HepG2 (cell line): ENCODE data around the gene TM4SF18. TPM values are rescaled to one million over a fixed set of nuclear protein-coding genes. Genes with fewer than 3 reads are reported as not detected.
A peak's percentile ranks its signal among the peaks of the same experiment; 100 is the strongest.

Experiments
- ATAC-seq: fragments of 200-7000 bp; cut with Tn5 transposase; 3 replicates; pipeline ENCODE4 v1.9.1; 2020; ENCODE audit warnings: mild to moderate bottlenecking, moderate library complexity
- BruUV-seq: library from RNA; stranded (reverse); fragments of 400-500 nt; replicated peaks from 2 replicates; lab custom pipeline; 2021; lab: Mats Ljungman, UMichigan
- CTCF ChIA-PET: fragments of 300-600 bp; formaldehyde crosslinking; extraction: SDS; loops from one replicate; lab custom pipeline; 2021; ENCODE audit warnings: low total read pairs, inconsistent platforms, low intra/inter-chr PET ratio; lab: Yijun Ruan, JAX
- POLR2A ChIA-PET: fragments of 350-600 bp; sonication (Branson Sonifier 250); formaldehyde crosslinking; loops from one replicate; lab custom pipeline; 2020; ENCODE audit warnings: antibody characterized with exemption, inconsistent platforms; lab: Yijun Ruan, JAX
- DNase-seq: peaks from one replicate; pipeline ENCODE4 v3.0.0-alpha.2; 2015; ENCODE audit warnings: low spot score
- FAIRE-seq: peaks from 3 replicates; lab custom pipeline; 2011; peaks lifted over from hg19 to GRCh38; lab: Jason Lieb, UNC
- H2AFZ ChIP-seq: one replicate; pipeline ENCODE4 v1.6.1; 2011; ENCODE audit warnings: low read length, inconsistent platforms
- H3K27ac ChIP-seq: fragments of 300-600 bp; 3 replicates; pipeline ENCODE4 v1.8.0; 2011; ENCODE audit warnings: mixed run types, mild to moderate bottlenecking, mixed read lengths, low read length, inconsistent platforms; ENCODE audit not compliant: insufficient read depth; ENCODE audit errors: extremely low read length
- H3K27me3 ChIP-seq, 2 experiments: fragments of 200-600 bp in 1 of 2; 2 replicates in 1 of 2; 3 replicates in 1 of 2; pipeline versions ENCODE4 v1.6.0 to v1.8.0; 2011; ENCODE audit warnings: low read length in 2 of 2, mild to moderate bottlenecking in 2 of 2, moderate library complexity in 2 of 2, inconsistent platforms in 1 of 2; ENCODE audit not compliant: insufficient read depth in 2 of 2, control insufficient read depth in 1 of 2
- H3K36me3 ChIP-seq, 2 experiments: fragments of 200-600 bp in 1 of 2; replicated peaks in 1 of 2; 2 replicates in 1 of 2; 3 replicates in 1 of 2; pipeline versions ENCODE4 v1.5.1 to v1.8.0; 2011; ENCODE audit warnings: low read length in 2 of 2, inconsistent platforms in 1 of 2; ENCODE audit not compliant: insufficient read depth in 2 of 2, control insufficient read depth in 1 of 2
- H3K4me1 ChIP-seq: 2 replicates; pipeline ENCODE4 v1.5.1; 2012; ENCODE audit warnings: low read length, inconsistent platforms; ENCODE audit not compliant: insufficient read depth
- H3K4me2 ChIP-seq: 2 replicates; pipeline ENCODE4 v1.6.0; 2011; ENCODE audit warnings: low read depth, low read length, inconsistent platforms
- H3K4me3 ChIP-seq, 3 experiments: fragments of 200-600 bp in 1 of 3; sonication (generic), shearing (Covaris generic) in 1 of 3; replicated peaks in 1 of 3; 2 replicates each; pipeline ENCODE4 v1.5.1; 2011 to 2016; ENCODE audit warnings: low read length in 3 of 3, inconsistent platforms in 2 of 3, low read depth in 2 of 3, mild to moderate bottlenecking in 2 of 3, control low read depth in 1 of 3, mixed read lengths in 1 of 3; ENCODE audit not compliant: insufficient read depth in 1 of 3
- H3K79me2 ChIP-seq: one replicate; pipeline ENCODE4 v1.6.1; 2011; ENCODE audit warnings: low read length, inconsistent platforms; ENCODE audit not compliant: insufficient read depth
- H3K9ac ChIP-seq: 2 replicates; pipeline ENCODE4 v1.6.0; 2011; ENCODE audit warnings: mild to moderate bottlenecking, low read depth, low read length, inconsistent platforms; ENCODE audit not compliant: insufficient read depth
- H3K9me3 ChIP-seq: 2 replicates; pipeline ENCODE4 v1.5.1; 2012; ENCODE audit warnings: mild to moderate bottlenecking, low read length
- H4K20me1 ChIP-seq: 2 replicates; pipeline ENCODE4 v1.6.0; 2011; ENCODE audit warnings: inconsistent platforms, mild to moderate bottlenecking, low read length, moderate library complexity; ENCODE audit not compliant: insufficient read depth
- MAX ChIP-seq: IDR thresholded peaks from 2 replicates; pipeline ENCODE4 v1.6.1; 2012; ENCODE audit warnings: inconsistent platforms
- POGZ ChIP-seq: sonication (generic); formaldehyde crosslinking; IDR thresholded peaks from 2 replicates; pipeline ENCODE4 v1.4.0; 2020; ENCODE audit warnings: mild to moderate bottlenecking, missing genetic modification reagents
- ZBTB38 ChIP-seq: sonication (generic); formaldehyde crosslinking; IDR thresholded peaks from 2 replicates; pipeline ENCODE4 v1.5.1; 2020; ENCODE audit warnings: mild to moderate bottlenecking, missing genetic modification reagents
- ZNF180 ChIP-seq: sonication (generic); formaldehyde crosslinking; IDR thresholded peaks from 2 replicates; pipeline ENCODE4 v1.4.0; 2020; ENCODE audit warnings: low read depth, missing genetic modification reagents, borderline replicate concordance
- ZNF687 ChIP-seq: sonication (generic); formaldehyde crosslinking; IDR thresholded peaks from 2 replicates; pipeline ENCODE4 v1.5.1; 2020; ENCODE audit warnings: mild to moderate bottlenecking, missing genetic modification reagents, moderate library complexity
- WGBS: methylation state at CpG from one replicate; pipeline ENCODE4 v1.1.6; 2017; ENCODE audit warnings: low lambda C conversion rate; 5-methylcytosine and 5-hydroxymethylcytosine counted together
- in situ Hi-C: cut with HindIII; loops from 2 replicates; pipeline ENCODE4 v1.10.0; 2017; ENCODE audit warnings: low pct_unique_long_range_greater_than_20kb; ENCODE audit not compliant: extremely low pct_ligation_motif_present
- intact Hi-C: fragments of 100-400 bp; cut with micrococcal nuclease; formaldehyde crosslinking; loops from one replicate; pipeline ENCODE4 v1.10.0; 2022; ENCODE audit not compliant: unreplicated experiment
- polyA plus RNA-seq, 8 experiments: library from polyadenylated mRNA; depleted of rRNA in 3 of 8; stranded (reverse) in 7 of 8; unstranded in 1 of 8; fragments of >200 nt; fragmentation: Illumina TruSeq in 4 of 8; extraction: Trizol in 4 of 8; gene quantifications; 2 replicates each; pipeline versions ENCODE4 v1.2.1 to v1.2.3, GENCODE V29; 2011 to 2016; ENCODE audit warnings: low read depth in 4 of 8, missing spikeins in 1 of 8, mixed read lengths in 1 of 8; ENCODE audit not compliant: insufficient read depth in 1 of 8
- total RNA-seq, 5 experiments: library from RNA; depleted of rRNA; stranded (reverse); fragments of >200 nt; fragmentation: Illumina TruSeq; extraction: Trizol; gene quantifications; 2 replicates each; pipeline ENCODE4 v1.2.3, GENCODE V29; 2016; ENCODE audit warnings: low read depth in 1 of 5

TM4SF18 gene
- total and polyA plus RNA-seq, 2 of the 13 experiments (the other 11 are each of a cell fraction or from before 2014, with no cell fraction given) = 0.15 TPM; not detected in 1

DNA sequence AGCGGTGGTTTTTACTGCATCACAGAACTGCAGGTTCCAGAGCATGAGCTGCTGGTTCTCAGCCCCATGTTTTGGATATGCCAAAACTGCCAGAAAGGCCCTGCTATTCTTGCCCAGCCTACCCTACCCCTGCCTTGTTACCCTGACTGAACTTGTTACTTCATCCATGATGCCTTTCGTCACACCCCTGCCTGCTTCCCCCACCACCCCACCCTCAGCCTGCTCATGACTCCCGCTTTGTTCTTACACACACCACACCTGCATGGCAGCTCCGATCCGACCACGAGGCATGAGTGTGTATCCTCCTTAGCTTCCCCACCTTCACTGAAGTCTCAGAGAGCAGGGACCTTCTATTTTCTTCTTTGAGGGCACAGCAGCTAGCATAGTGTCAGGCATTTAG, 49.1 kb upstream of the TM4SF18 start:
- 86% methylated on average over 6 of the region's 6 CpGs for WGBS
- no peak overlapping the region for H3K4me3 ChIP-seq
- H3K27ac ChIP-seq = peak overlapping the region; percentile 100
- no peaks in the 10 kb centered on the region for H3K36me3 ChIP-seq
- no peaks in the 10 kb centered on the region; a peak in 2 of 5 replicates for H3K27me3 ChIP-seq
- H3K4me1 ChIP-seq = peaks cover 79% of the 10 kb centered on the region
- intact Hi-C loops (no loop called here), in situ Hi-C loops (no loop called here)
- ChIA-PET CTCF (no interaction called here), POLR2A (interaction anchor here (1.1 to 7.1 kb wide), 4 partner anchors 9 to 19 kb away, joined by 3 to 73 read pairs (median 5); no protein-coding TSS in a partner anchor)
- no peak for ATAC-seq
- TF ChIP-seq MAX (peak; percentile 53; the same call in 1 of the 2 replicates), POGZ (CRISPR knock-in tag) (0 out of 2 replicates have a peak, but pooled peaks have one; percentile 16), ZBTB38 (CRISPR knock-in tag) (peak; percentile 75; the same call in 1 of the 2 replicates), ZNF687 (peak; percentile 68), ZNF180 (CRISPR knock-in tag) (no peak)
- FAIRE-seq = no peak
- H2AFZ ChIP-seq = no peak overlapping the region
- peak overlapping the region; percentile 33 for H3K9ac ChIP-seq
- H3K9me3 ChIP-seq = no peaks in the 10 kb centered on the region
- peaks cover 41% of the 10 kb centered on the region for H3K79me2 ChIP-seq
- no peaks in the 10 kb centered on the region for H4K20me1 ChIP-seq
- no peak for DNase-seq
- peak overlapping the region; percentile 4; the same call in 1 of the 2 replicates for H3K4me2 ChIP-seq
- BruUV-seq = no TSS peak
